B cell (primary cell): ENCODE results near the gene ELOVL1. TPM values are rescaled to one million over a fixed set of nuclear protein-coding genes. Genes with fewer than 3 reads are reported as not detected.

Experiments
- ATAC-seq: fragments of 200-7000 bp; cut with Tn5 transposase; one replicate; pipeline ENCODE4 v1.10.0; 2021; ENCODE audit warnings: low read depth, mild to moderate bottlenecking, moderate number of reproducible peaks, moderate library complexity
- CTCF ChIA-PET: fragments of 350-600 bp; sonication (Branson Sonifier 250); formaldehyde crosslinking; loops from one replicate; lab custom pipeline; 2021; ENCODE audit warnings: antibody characterized with exemption, inconsistent platforms; lab: Charles Lee
- POLR2A ChIA-PET: fragments of 350-600 bp; sonication (Branson Sonifier 250); formaldehyde crosslinking; loops from one replicate; lab custom pipeline; 2021; ENCODE audit warnings: antibody characterized with exemption; lab: Charles Lee
- DNase-seq: peaks from one replicate; pipeline ENCODE4 v3.0.0; 2013
- H2AFZ ChIP-seq: 2 replicates; pipeline ENCODE4 v1.6.1; 2012; ENCODE audit warnings: mild to moderate bottlenecking, low read depth, low read length; ENCODE audit not compliant: insufficient read depth, poor library complexity, severe bottlenecking
- H3K27ac ChIP-seq, 2 donors: 1 replicate in 1 of 2; 2 replicates in 1 of 2; pipeline ENCODE4 v1.5.1; 2012 to 2013; ENCODE audit warnings: low read length in 2 of 2, mild to moderate bottlenecking in 2 of 2, moderate library complexity in 1 of 2
- H3K27me3 ChIP-seq, 4 experiments: fragments of 200-600 bp in 1 of 4; sonication (generic) in 1 of 4; replicated peaks in 1 of 4; 1 replicate in 2 of 4; 2 replicates in 2 of 4; pipeline versions ENCODE4 v1.6.1 to v1.7.0; 2013 to 2016; ENCODE audit warnings: low read length in 3 of 4, mild to moderate bottlenecking in 2 of 4, mixed read lengths in 1 of 4, moderate library complexity in 1 of 4; ENCODE audit not compliant: insufficient read depth in 4 of 4, control insufficient read depth in 3 of 4; ENCODE audit errors: control extremely low read depth in 1 of 4
- H3K36me3 ChIP-seq, 2 experiments: replicated peaks in 1 of 2; 1 replicate in 1 of 2; 2 replicates in 1 of 2; pipeline versions ENCODE4 v1.6.1 to v1.7.1; 2013; ENCODE audit warnings: low read length in 1 of 2; ENCODE audit not compliant: insufficient read depth in 2 of 2, control insufficient read depth in 1 of 2; ENCODE audit errors: control extremely low read depth in 1 of 2, extremely low read depth in 1 of 2
- H3K4me1 ChIP-seq, 2 donors: fragments of 200-600 bp in 1 of 2; sonication (generic) in 1 of 2; 1 replicate in 1 of 2; 2 replicates in 1 of 2; pipeline versions ENCODE4 v1.5.1 to v1.6.1; 2013 to 2017; ENCODE audit warnings: low read length in 2 of 2; ENCODE audit not compliant: control insufficient read depth in 2 of 2, insufficient read depth in 2 of 2
- H3K4me2 ChIP-seq: replicated peaks from 2 replicates; pipeline ENCODE3; 2012; ENCODE audit warnings: mild to moderate bottlenecking, low read depth, low read length; ENCODE audit not compliant: poor library complexity, severe bottlenecking
- H3K4me3 ChIP-seq, 5 experiments: fragments of 200-600 bp in 1 of 5; sonication (generic) in 1 of 5; 1 replicate in 3 of 5; 2 replicates in 2 of 5; pipeline versions ENCODE4 v1.5.1 to v1.7.0; 2011 to 2016; ENCODE audit warnings: low read length in 4 of 5, mild to moderate bottlenecking in 4 of 5, low read depth in 2 of 5, control low read depth in 1 of 5, moderate library complexity in 1 of 5; ENCODE audit not compliant: insufficient read depth in 1 of 5; ENCODE audit errors: control extremely low read depth in 1 of 5, extremely low read depth in 1 of 5
- H3K79me2 ChIP-seq: fragments of 200-600 bp; sonication (generic); one replicate; pipeline ENCODE4 v1.6.0; 2016; ENCODE audit warnings: low read length; ENCODE audit not compliant: control insufficient read depth, insufficient read depth
- H3K9ac ChIP-seq: fragments of 200-600 bp; sonication (generic); 2 replicates; pipeline ENCODE4 v1.6.1; 2017; ENCODE audit warnings: mild to moderate bottlenecking, low read length, moderate library complexity
- H3K9me3 ChIP-seq, 3 donors: one replicate each; pipeline versions ENCODE4 v1.6.1 to v1.7.1; 2013; ENCODE audit warnings: low read length in 2 of 3; ENCODE audit not compliant: control insufficient read depth in 2 of 3, insufficient read depth in 1 of 3; ENCODE audit errors: control extremely low read depth in 1 of 3
- H4K20me1 ChIP-seq: 2 replicates; pipeline ENCODE4 v1.6.0; 2012; ENCODE audit warnings: mild to moderate bottlenecking, low read length; ENCODE audit not compliant: insufficient read depth, control insufficient read depth, poor library complexity, severe bottlenecking
- H3K27ac Mint-ChIP-seq: one replicate; pipeline ENCODE4 v1.8.0; 2021; ENCODE audit warnings: mixed read lengths
- H3K27me3 Mint-ChIP-seq: one replicate; pipeline ENCODE4 v1.8.0; 2021; ENCODE audit warnings: mixed read lengths
- H3K4me1 Mint-ChIP-seq: one replicate; pipeline ENCODE4 v1.8.0; 2021; ENCODE audit warnings: mixed read lengths
- H3K4me3 Mint-ChIP-seq: one replicate; pipeline ENCODE4 v1.8.0; 2021; ENCODE audit warnings: mixed read lengths
- H3K9me3 Mint-ChIP-seq: one replicate; pipeline ENCODE4 v1.8.0; 2022; ENCODE audit warnings: mixed read lengths; ENCODE audit not compliant: insufficient read depth
- EZH2 ChIP-seq: IDR thresholded peaks from 2 replicates; pipeline ENCODE4 v1.6.1; 2012; ENCODE audit warnings: borderline replicate concordance, low read depth, mild to moderate bottlenecking, moderate library complexity, low read length; ENCODE audit not compliant: insufficient read depth, poor library complexity, severe bottlenecking
- WGBS: methylation state at CpG from one replicate; pipeline ENCODE4 v1.1.5; 2013; ENCODE audit warnings: missing lambda C conversion rate; ENCODE audit not compliant: insufficient coverage; 5-methylcytosine and 5-hydroxymethylcytosine counted together
- intact Hi-C: fragments of 100-400 bp; cut with micrococcal nuclease; formaldehyde crosslinking; loops from one replicate; pipeline ENCODE4 v1.10.0; 2022
- polyA plus RNA-seq: library from polyadenylated mRNA; depleted of rRNA; stranded (reverse); fragments of >200 nt; gene quantifications from 2 replicates; pipeline ENCODE4 v1.2.3, GENCODE V29; 2012
- total RNA-seq, 2 donors: library from RNA; stranded (reverse); fragments of 120-200 nt in 1 of 2; gene quantifications; 1 replicate in 1 of 2; 2 replicates in 1 of 2; pipeline versions ENCODE4 v1.2.3 to v1.2.4, GENCODE V29; 2013 to 2022
- TF ChIP-seq, protein P1 (sequence below): fragments of 200-600 bp; IDR thresholded peaks from one replicate; pipeline ENCODE4 v1.8.0; 2022; ENCODE audit warnings: antibody characterized with exemption, mild to moderate bottlenecking

ELOVL1 gene
- total and polyA plus RNA-seq, 2 donors (not counting 1 experiment from before 2014, with no cell fraction given): 65.4 to 78.8 TPM

DNA sequence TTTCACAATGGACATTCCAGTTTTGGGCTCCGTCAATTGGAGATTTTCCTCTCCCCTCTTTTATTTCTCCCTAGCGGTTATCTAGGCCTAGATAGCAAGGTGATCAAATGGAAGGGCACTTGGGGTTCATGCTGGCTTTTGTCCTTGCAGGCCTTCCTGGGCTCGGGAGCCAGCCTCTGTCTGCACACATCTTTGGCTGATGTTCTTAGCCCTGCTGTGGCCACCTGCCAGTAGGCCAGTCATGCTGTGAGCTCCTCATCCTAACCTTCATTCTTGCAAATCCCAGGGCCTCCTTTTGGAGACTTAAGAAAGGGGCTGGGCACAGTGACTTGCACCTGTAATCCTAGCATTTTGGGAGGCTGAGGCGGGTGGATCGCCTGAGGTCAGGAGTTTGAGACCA lies 53.6 kb downstream of the ELOVL1 start:
- Mint-ChIP-seq H3K27me3 (no peaks in the 10 kb centered on the region), H3K27ac (no peak overlapping the region), H3K4me1 (no peaks in the 10 kb centered on the region), H3K9me3 (no peaks in the 10 kb centered on the region), H3K4me3 (no peak overlapping the region)
- ChIA-PET POLR2A (no interaction called here), CTCF (no interaction called here)
- Histone ChIP-seq H3K9me3 (no peaks in the 10 kb centered on the region), H4K20me1 (no peaks in the 10 kb centered on the region), H3K4me3 (no peak overlapping the region), H3K27me3 (no peaks in the 10 kb centered on the region), H3K4me1 (no peaks in the 10 kb centered on the region), H2AFZ (no peak overlapping the region), H3K79me2 (no peaks in the 10 kb centered on the region), H3K9ac (no peak overlapping the region), H3K4me2 (no peak overlapping the region), H3K36me3 (no peaks in the 10 kb centered on the region), H3K27ac (no peak overlapping the region)
- TF ChIP-seq EZH2: no peak
- TF ChIP-seq, protein P1, sequence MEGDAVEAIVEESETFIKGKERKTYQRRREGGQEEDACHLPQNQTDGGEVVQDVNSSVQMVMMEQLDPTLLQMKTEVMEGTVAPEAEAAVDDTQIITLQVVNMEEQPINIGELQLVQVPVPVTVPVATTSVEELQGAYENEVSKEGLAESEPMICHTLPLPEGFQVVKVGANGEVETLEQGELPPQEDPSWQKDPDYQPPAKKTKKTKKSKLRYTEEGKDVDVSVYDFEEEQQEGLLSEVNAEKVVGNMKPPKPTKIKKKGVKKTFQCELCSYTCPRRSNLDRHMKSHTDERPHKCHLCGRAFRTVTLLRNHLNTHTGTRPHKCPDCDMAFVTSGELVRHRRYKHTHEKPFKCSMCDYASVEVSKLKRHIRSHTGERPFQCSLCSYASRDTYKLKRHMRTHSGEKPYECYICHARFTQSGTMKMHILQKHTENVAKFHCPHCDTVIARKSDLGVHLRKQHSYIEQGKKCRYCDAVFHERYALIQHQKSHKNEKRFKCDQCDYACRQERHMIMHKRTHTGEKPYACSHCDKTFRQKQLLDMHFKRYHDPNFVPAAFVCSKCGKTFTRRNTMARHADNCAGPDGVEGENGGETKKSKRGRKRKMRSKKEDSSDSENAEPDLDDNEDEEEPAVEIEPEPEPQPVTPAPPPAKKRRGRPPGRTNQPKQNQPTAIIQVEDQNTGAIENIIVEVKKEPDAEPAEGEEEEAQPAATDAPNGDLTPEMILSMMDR: no peak
- ATAC-seq (no peak), DNase-seq (no peak)
- WGBS: 95% methylated on average over 3 of the region's 5 CpGs
- intact Hi-C loops: no loop called here

- Mint-ChIP-seq H3K4me3 (no peak overlapping the region), H3K9me3 (no peaks in the 10 kb centered on the region), H3K27me3 (no peaks in the 10 kb centered on the region), H3K27ac (no peak overlapping the region), H3K4me1 (no peaks in the 10 kb centered on the region)
- no peak for ATAC-seq
- no peak for DNase-seq
- ChIA-PET CTCF (no interaction called here), POLR2A (no interaction called here)
- Histone ChIP-seq H3K9ac (no peak overlapping the region), H3K36me3 (no peaks in the 10 kb centered on the region), H3K9me3 (no peaks in the 10 kb centered on the region), H3K4me2 (no peak overlapping the region), H3K4me1 (no peaks in the 10 kb centered on the region), H3K79me2 (no peaks in the 10 kb centered on the region), H3K27ac (no peak overlapping the region), H2AFZ (no peak overlapping the region), H3K4me3 (no peak overlapping the region), H4K20me1 (no peaks in the 10 kb centered on the region), H3K27me3 (no peaks in the 10 kb centered on the region)
- WGBS: 94% methylated on average over 3 of the region's 10 CpGs
- TF ChIP-seq, protein P1: no peak
- no peak for TF ChIP-seq EZH2
- intact Hi-C loops: no loop called here
Observed at GRCh38 chr1:43313771-43314170, 54.0 kb downstream of the ELOVL1 start.

Other genes with a start within 250 kb of the ELOVL1 start
- gene EBNA1BP2, start 195.7 kb downstream of the ELOVL1 start, total RNA-seq: 25.9 and 27.4 TPM in 2 replicates
- gene EBNA1BP2, start 195.7 kb downstream of the ELOVL1 start, polyA plus RNA-seq: 10.1 and 11.4 TPM in 2 replicates
- gene CFAP57, start 195.7 kb downstream of the ELOVL1 start, total RNA-seq: 0.15 and 0.44 TPM in 2 replicates
- 0.07 and 0.16 TPM in 2 replicates for gene CFAP57, start 195.7 kb downstream of the ELOVL1 start, polyA plus RNA-seq
- not detected in 2 replicates for gene TMEM125, start 98.0 kb downstream of the ELOVL1 start, total RNA-seq
- gene TMEM125, start 98.0 kb downstream of the ELOVL1 start, polyA plus RNA-seq: 0.10 TPM in 1 of 2 replicates, not detected in the other
- not detected in 2 replicates for gene C1orf210, start 82.4 kb downstream of the ELOVL1 start, total RNA-seq
- not detected in 2 replicates for gene C1orf210, start 82.4 kb downstream of the ELOVL1 start, polyA plus RNA-seq
- 0.10 TPM in 1 of 2 replicates, not detected in the other for gene TIE1, start 67.0 kb downstream of the ELOVL1 start, total RNA-seq
- 0.04 TPM in 1 of 2 replicates, not detected in the other for gene TIE1, start 67.0 kb downstream of the ELOVL1 start, polyA plus RNA-seq
- not detected in 2 replicates for gene MPL, start 30.2 kb downstream of the ELOVL1 start, total RNA-seq
- gene MPL, start 30.2 kb downstream of the ELOVL1 start, polyA plus RNA-seq: not detected in 2 replicates
- 1.1 and 2.1 TPM in 2 replicates for gene CDC20, start 9.0 kb downstream of the ELOVL1 start, total RNA-seq
- 1.5 and 2.0 TPM in 2 replicates for gene CDC20, start 9.0 kb downstream of the ELOVL1 start, polyA plus RNA-seq
- gene MED8, start 21.8 kb upstream of the ELOVL1 start, total RNA-seq: 30.0 and 31.8 TPM in 2 replicates
- gene MED8, start 21.8 kb upstream of the ELOVL1 start, polyA plus RNA-seq: 9.9 and 12.0 TPM in 2 replicates
- gene SZT2, start 21.9 kb upstream of the ELOVL1 start, total RNA-seq: 193 and 197 TPM in 2 replicates
- gene SZT2, start 21.9 kb upstream of the ELOVL1 start, polyA plus RNA-seq: 34.5 and 41.4 TPM in 2 replicates
- 26.5 and 29.0 TPM in 2 replicates for gene HYI, start 85.9 kb upstream of the ELOVL1 start, total RNA-seq
- 10.5 and 21.0 TPM in 2 replicates for gene HYI, start 85.9 kb upstream of the ELOVL1 start, polyA plus RNA-seq
- 0.07 and 0.22 TPM in 2 replicates for gene PTPRF, start 162.9 kb upstream of the ELOVL1 start, total RNA-seq
- 0.12 and 0.13 TPM in 2 replicates for gene PTPRF, start 162.9 kb upstream of the ELOVL1 start, polyA plus RNA-seq